Stimulated activated CD4-positive, alpha-beta T cell treated with anti-CD3 and anti-CD28 coated beads, Interleukin-4, amount 100 ng/mL, for 24 hours (primary cell): Measurements from ENCODE around the gene MICAL2.

ENCODE experiments used
- DNase-seq: peaks from one replicate; pipeline ENCODE4 v3.0.0-alpha.2; 2020

MICAL2 gene

DNA sequence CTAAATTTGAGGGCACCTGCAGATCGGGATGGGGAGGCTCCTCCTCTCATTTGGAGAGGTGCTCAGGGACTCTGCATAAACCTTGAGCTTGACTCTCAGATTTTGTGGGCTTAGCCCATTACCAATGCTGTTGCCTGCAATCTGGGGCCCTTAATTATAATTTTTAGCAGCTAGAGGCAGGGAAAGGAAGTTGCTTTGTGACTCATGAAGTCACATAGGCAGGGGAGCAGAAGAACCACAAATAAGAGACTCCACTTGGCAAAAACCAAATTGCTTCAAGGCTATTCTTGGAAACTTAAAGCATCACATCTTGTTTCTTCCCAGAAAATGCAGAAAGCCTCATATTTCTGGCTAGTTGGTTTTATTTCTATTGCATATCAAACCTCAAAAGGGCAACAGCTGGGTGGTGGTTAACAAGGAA is 46.9 kb downstream of the MICAL2 start:
- DNase-seq, result no peak

DNA sequence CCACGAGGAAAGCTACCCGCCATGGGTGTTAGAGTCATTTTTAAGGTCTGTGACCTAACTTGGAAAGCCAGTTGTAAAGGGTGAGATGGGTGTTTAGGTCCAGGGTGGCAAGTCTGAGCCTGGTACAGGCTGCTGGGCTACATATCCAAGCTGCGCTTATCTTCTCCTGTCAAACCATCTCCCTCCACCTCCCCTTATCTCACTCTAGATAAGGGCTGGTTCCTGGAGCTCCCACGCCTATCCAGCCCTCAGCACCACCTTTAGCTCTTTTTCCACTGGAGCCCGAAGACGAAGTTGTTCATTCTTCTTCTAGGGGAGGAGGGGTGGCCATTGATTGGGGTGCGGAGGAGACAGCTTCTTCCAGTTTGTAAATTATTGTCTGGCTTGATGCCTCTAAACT is 48.5 kb downstream of the MICAL2 start:
- no peak for DNase-seq

DNA sequence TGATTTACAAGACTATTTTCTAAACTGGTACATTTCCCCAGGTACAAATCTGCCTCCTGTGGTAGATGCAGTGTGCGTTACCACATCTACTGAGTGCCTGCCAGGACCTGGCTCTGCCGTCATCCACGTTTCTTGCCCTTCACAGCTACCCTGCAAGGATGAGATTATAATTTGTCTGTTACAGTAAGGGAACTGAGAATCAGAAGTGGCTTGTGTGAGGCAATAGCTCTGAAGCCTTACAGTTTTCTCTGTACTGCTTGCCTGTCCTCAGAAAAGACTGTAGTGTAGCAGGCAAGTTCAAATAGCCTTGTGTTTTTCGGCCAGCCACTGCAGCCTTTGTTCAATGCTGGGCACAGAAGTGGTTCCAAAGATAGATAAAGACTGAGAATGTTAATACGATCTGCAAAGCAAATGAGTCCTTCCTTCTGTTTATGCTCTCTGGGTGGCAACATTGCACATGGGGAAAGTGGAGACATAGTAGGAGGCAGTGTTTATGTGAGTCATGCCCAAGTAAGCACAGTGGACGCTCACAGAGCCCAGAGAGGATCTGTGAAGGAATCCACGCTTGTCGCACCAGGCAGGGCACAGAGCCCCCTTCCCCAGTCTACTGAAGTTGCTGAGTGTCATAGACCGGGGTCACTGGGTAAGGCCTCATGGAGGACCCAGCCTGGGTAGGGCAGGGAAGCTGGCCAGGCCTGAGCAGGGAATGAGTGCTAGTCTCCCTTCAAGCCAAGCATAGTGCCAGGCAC is 49.1 kb downstream of the MICAL2 start:
- no peak for DNase-seq

DNA sequence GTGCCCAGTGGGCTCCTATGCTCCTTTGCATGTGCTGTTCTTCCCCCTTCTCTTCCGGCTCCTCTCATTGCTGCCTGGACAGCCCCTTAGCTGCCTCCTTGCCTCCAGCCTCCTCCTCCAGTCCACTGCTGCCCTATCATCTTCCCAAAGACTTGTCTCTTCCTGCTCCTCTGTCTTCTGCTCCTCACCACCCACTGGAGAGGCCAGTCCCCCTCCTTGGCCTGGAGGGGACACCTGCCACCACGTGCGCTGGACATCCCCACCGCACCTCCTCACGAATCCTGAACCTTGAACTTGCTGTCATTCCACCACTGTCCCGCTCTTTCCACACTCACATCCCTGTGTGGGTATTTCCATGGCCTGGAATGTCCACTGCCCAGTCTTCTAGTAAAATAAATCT is 49.8 kb downstream of the MICAL2 start:
- DNase-seq, result no peak

DNA sequence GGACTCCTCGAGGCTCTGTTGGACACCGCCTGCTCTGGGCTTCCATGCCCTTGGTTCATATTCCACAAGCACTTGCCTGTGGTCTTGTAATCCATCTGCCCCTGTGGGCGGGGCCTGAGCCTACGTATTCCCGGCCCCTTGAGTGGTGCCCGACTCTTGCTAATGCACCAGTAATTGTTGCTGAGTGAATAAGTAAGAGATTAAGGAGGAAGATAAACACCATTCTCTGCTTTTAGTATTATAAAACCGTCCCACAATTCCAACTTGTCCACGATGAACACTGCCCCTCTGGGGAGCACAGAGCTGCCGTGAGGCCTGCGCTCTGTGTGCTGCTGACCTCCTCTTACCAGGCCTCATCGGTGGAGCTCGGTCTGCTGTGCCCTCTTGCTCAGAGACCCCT is 50.3 kb downstream of the MICAL2 start:
- no peak for DNase-seq

DNA sequence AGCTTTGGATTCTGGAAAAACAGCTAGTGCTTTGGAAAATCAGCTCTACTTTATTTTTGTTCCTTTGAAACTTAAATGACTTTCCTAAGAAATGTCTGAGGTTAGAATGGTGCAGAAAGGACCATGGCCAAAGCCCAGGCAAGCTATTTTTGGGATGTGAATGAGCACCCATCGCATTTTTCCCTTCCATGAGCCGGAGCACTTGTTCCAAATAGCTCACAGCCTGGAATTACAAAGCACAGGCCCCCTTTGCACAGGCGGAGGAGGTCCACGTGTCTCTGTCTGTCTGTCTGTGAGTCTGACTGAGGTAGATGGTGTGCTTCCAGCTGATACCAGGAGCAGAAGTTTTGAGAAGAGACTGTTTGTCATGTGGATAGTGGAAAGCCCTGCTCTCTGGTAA is 50.7 kb downstream of the MICAL2 start:
- no peak for DNase-seq

DNA sequence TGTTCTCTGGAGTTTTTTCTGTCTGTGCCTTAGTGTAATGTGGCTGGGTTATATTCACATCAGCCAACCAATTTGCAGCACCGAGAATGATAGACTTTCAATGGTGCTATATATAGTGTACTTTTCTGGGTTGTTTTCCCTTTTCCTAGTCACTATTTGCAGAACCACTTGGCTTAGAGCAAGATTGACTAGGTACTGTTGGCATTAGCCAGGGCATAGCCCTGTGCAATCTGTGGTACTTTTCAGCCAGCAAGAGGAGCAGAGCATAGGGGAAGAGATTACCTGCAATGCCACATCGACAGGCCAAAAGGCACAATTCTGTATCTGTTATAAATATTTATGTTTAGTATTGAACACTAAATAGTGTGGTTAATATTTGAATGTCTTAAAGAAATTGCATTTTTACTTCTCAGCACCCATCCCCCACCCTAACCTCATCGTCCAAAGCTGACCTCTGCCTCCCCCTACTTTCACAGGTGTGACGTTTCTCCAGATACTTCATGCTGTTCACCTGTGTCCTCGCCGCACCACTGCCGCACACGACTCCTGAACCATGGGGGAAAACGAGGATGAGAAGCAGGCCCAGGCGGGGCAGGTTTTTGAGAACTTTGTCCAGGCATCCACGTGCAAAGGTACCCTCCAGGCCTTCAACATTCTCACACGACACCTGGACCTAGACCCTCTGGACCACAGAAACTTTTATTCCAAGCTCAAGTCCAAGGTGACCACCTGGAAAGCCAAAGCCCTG is 51.4 kb downstream of the MICAL2 start:
- no peak for DNase-seq

DNA sequence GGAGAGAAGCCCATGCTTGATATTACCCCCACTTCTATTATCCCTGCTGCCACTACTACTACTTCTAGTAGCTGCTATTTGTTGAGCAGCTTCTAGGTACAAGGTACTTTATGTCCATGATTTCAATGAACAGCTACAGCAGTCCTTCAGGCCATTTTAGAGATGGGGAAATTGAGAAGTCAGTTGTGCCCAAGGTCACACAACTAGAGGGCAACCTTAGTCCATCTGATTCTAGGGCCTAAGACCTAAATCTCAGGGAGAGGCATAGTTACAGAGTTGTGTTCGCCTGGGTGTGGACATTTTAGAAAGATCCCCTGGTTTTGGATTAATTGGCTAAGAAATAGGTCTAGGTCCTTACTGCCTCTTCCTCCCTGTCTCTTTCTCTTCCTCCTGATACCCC is 52.3 kb downstream of the MICAL2 start:
- no peak for DNase-seq

DNA sequence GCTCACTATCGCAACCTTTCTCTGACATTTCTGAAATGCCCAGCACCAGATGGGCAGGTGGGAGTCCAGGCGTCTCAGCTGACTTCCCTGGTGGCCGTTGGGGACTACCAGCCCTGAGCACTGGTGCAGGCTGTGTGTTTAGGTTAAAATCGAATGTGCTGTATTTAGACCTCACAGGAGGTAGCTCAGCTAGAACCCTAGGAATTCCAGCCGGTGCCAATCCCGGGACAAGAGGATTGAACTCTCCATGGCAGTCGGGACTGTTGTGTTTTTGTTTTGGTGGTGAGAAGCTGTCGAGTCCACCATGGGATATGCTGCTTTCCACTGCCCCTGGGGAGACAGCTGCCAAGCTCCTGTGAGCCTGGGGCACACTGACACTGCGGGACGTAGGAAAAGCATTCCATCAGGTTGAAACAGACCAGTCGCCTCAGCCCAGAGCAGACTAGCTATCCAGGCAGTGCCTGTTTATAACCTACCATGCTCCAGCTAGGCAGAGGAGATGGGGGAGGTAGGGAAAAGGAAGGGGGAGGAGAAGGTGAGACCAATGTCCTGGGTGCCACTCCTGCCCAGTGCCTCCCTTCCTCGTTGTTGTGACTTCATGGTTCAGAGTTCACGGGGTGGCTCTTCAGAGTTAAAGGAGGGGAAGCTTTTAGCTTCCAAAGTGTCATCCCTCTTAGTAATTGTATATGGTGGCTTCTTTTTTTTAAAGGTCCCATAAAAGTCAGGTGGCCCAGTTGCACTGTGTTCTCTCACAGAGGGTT is 53.0 kb downstream of the MICAL2 start:
- no peak for DNase-seq

DNA sequence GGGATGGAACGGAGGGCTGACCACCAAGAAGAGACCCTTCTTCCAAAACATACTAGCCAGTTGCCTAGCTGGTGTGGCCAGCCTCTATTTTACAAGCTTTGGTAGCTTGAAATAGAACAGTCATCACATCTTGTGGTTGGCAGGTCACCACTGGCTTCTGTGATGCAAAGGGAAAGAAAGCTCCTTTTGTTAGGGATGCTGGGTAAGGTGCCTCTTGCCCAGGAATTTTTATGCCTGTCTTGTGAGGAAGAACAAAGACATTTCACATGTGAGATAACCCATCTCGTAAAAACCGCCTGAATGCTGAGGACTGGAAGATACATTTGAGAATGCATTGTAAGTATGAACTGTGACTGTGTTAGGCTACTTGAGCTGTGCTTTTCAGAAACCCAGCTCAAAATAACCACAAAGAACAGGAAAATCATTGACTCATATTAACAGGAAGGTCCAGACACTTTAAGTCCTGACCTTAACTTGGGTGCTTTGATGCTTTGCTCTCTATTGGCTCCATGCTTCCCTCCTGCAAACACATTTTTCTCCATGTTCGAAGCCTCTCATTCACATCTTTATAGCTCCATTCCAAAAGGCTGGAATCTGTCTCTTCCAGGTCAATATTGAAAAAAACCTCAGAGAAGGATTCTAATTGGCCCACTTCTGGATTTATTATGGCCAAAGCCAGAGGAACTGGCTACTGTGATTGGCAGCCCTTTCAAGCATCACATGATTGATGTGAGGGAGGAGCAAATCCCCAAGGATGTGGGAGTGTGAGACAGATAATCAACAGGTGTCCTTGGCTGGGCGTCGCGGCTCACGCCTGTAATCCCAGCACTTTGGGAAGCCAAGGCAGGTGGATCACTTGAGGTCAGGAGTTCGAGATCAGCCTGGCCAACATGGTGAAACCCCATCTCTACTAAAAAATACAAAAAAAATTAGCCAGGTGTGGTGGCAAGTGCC is 53.9 kb downstream of the MICAL2 start:
- no peak for DNase-seq

DNA sequence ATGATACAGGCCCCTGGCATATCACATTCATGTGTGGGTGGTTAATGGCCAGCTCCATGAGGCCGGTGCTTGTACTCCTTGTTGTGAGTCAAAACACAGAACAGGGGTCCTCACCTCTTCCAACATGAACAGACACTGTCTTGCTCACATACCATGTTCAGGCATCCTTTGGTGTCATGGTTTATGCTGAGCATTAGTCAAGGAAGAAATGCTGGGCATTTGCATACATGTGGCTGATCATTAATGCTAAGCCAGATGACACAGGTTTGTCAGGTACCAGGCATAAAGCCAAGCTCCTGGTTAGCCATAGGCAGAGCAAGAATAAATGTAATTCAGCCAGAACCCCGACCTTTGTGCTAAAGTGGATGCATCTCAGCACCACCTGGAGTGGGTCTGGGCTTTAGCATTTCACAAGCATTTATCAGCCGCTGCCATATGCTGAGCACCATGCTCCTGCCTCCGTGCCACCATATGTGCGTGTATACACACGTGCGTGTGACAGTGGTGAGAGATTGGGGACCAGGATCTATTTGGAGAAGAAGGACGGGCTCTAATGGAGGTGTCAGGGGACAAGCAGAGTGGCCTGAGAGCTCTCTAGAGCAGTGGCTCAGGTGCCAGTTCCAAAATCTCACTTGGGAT is 55.0 kb downstream of the MICAL2 start:
- DNase-seq, result no peak

DNA sequence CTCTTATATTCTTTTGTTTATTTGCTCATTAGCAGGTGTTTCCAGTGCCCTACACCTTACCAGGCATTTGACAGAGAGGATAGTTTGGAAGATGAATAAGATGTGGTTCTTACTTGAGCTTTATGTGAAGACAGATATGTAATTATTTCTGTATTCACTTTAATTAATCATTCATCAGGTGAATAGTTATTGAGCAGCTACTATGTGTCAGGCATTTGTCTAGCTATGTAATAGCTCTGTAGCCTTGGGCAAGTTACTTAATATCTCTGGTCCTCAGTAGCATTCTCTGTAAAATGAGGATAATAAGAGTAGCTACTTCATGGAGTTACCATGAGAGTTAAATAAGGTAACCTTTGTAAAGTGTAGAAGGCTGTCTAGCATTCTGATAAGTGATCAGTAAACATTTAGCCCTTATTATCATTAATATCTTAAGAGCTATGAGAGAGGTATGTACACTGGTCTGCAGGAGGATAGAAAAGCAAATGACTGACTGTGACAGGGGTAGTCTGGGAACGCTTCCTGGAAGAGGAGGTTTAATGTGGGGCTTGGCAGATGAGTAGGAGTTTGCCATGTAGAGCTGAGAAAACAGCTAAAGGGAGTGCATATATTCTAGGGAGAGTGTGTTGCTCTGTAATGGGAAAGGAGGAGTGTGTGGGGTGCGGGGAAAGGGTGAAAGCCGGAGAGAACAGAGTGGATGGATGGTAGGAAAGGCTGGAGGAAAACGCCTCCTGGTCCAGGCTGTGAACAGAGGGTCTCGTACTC is 56.1 kb downstream of the MICAL2 start:
- DNase-seq, result no peak

DNA sequence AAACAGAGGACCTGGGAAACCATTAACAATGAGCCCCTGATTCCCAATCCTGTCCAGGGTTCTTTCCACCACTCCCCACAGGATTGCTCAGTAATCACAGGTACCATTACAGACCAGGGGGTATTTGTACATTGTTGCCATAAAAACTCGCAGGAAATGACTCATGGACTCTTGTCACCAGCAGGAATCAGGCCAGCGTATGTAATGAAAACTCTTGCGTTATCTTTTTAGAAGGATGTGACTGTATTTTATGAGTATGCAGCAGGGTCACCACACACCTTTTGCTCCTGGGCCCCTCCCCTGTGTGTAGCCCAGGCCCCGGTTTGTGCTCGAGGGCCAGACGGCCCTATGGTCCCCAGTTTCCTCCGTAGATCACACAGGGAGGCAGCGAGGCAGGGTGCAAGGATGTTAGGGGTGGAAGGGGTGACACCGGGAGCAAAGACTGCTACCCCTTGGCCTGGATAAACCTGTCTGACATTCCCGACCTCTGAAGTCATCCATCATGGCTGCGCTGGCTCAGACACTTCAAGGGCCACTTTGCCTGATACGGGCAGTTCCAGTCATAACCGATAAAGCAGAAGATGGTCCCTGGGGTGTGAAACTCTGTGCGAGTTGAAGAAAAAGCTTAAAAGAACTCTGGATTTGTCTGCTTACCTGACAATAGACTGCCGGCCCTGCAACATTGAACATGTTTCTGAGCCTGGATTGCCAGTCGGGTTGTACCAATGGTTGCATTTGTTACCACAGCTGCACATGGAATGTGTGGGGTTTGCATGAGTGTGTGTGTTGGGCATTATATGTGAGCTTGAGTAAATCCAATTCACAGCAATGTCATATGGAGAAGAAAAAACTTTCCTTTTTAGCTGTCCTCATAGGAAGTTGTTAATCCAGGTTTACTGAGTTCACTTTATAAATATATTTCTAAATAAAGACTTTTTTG is 56.9 kb downstream of the MICAL2 start:
- DNase-seq, result no peak

DNA sequence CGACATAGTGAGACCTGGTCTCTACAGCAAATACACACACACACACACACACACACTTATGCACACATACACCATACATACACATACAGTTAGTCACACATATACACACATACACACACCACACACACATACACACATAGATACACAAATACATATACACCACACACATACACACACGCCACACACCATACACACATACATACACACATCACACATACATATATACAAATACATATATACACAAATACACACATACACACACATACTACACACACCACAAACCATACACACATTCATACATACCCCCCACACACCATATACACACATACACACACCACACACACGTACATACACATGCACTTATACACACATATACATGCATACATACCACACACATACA is 57.7 kb downstream of the MICAL2 start:
- DNase-seq, result no peak

DNA sequence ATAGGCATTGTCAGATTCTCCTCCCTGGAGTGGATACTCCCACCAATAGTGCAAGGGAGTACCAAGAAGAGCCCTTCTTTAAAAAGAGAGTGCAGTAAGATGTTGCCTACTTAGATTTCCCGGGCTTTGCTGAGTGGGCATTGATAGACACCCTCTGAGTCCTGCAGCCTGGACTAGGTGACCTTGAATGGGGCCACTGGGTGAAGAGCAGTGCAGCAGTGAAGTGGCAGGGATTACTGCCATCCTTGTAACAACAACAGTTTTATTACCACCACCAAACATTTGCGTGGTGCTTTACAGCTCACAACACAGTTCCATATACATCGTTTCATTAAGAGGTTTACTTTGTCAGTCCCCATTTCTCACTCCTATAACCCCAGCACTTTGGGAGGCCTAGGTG is 59.4 kb downstream of the MICAL2 start:
- DNase-seq, result no peak

DNA sequence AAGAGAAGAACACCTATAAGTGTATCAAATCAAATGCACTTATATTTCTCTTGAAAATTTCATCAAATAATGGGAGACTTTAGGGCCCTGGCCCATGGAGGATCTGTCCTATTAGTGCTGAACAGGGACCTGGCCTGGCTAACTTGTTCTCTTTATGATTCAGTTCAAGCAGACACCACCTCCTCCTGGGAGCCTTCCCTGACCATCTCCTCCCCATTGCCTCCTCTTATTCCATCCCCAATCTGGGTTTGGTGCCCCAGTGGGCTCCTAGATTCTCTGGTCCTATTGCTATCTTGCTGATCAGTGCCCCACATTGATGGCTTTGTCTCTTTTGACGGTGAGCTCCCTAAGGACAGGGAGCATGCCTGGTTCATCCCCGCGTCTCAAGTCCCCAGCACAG is 60.1 kb downstream of the MICAL2 start:
- no peak for DNase-seq

DNA sequence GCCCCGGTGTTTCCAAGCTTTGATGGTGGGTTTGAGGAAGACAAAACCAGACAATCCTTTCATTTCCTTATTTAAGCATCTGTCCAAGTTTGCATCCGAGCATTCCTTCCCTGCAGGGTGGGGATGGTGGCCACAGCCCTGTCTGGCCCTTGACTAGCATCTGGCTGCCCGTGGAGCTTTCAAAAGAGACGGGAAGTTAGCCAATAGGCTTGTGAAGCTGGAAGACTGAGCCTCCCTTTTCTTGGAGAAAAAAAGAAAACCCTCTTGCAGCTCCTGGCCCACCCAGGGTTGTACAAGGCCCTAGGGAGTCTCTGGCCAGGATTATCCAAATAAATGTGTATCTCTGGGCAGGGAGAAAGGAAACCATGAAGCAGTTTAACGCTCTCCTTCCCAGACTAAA is 60.6 kb downstream of the MICAL2 start:
- no peak for DNase-seq

DNA sequence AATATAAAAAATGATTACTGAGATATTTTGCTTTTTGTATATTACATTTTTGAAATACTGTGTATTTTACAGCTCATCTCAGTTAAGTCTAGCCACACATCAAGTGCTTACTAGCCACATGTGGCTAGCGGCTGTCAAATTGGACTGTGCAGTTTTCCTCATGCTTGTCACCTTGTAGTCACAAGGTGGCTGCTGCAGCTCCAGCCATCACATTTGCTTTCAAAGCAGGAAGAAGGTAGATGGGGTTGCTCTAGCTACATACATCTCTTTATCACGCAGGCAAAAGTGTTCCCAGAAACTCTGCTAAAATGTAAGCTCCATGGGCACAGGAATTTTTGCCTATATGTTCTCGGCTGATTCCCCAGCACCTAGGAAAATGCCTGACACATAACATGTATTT is 61.5 kb downstream of the MICAL2 start:
- no peak for DNase-seq

DNA sequence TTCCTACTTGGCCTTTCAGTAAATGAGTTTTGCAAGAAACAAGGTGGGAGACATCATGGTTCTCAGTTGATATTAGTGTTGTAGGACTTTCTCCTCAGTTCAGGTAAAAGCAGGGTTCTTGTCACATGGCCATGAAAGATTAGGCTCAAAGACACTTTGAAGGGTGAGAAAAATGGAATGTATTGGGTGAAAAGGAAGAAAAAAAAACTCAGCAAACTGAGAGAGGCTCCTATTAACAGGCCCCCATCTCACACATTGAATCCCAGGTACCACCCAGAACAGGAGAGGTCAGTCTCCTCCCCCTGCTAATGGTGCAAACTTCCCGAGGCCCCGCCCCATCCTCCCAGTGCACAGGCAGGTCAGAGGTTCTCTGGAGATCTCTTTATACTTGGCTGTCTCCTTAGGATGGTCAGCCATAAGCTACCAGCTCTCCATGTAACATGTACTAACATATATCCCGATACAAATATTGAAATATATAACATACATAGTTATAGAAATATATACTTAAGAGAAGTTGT is 62.2 kb downstream of the MICAL2 start:
- DNase-seq, result no peak

DNA sequence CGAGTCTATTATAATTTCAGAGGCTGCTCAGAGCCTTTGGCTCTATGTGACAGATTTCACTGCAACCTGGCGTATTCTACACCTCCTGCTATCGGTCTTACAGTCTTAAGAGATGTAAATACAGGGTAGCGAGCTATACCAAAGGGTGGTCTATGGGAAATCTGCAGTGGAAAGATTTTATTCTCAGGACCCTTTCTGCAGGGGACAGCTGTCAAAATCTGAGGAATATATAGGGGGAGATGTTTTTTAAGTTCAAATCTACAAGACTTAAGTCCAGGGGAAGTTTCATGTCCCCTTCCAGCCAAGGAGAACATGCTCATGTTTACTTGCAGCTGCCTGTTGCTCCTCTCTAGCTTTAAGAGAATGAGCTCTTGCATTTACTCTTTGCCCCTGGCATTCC is 62.7 kb downstream of the MICAL2 start:
- no peak for DNase-seq
